Aortic smooth muscle cell (primary cell): ENCODE measurements around the gene ZNF638. TPM values are rescaled to one million over a fixed set of nuclear protein-coding genes. Genes with fewer than 3 reads are reported as not detected.

Experiments
- total RNA-seq: library from RNA; depleted of rRNA; stranded (reverse); fragments of >200 nt; gene quantifications from 2 replicates; pipeline ENCODE4 v1.2.3, GENCODE V29; 2014

Gene ZNF638, protein sequence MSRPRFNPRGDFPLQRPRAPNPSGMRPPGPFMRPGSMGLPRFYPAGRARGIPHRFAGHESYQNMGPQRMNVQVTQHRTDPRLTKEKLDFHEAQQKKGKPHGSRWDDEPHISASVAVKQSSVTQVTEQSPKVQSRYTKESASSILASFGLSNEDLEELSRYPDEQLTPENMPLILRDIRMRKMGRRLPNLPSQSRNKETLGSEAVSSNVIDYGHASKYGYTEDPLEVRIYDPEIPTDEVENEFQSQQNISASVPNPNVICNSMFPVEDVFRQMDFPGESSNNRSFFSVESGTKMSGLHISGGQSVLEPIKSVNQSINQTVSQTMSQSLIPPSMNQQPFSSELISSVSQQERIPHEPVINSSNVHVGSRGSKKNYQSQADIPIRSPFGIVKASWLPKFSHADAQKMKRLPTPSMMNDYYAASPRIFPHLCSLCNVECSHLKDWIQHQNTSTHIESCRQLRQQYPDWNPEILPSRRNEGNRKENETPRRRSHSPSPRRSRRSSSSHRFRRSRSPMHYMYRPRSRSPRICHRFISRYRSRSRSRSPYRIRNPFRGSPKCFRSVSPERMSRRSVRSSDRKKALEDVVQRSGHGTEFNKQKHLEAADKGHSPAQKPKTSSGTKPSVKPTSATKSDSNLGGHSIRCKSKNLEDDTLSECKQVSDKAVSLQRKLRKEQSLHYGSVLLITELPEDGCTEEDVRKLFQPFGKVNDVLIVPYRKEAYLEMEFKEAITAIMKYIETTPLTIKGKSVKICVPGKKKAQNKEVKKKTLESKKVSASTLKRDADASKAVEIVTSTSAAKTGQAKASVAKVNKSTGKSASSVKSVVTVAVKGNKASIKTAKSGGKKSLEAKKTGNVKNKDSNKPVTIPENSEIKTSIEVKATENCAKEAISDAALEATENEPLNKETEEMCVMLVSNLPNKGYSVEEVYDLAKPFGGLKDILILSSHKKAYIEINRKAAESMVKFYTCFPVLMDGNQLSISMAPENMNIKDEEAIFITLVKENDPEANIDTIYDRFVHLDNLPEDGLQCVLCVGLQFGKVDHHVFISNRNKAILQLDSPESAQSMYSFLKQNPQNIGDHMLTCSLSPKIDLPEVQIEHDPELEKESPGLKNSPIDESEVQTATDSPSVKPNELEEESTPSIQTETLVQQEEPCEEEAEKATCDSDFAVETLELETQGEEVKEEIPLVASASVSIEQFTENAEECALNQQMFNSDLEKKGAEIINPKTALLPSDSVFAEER (N-terminal part only)
- total RNA-seq, result 139 and 152 TPM in 2 replicates

DNA sequence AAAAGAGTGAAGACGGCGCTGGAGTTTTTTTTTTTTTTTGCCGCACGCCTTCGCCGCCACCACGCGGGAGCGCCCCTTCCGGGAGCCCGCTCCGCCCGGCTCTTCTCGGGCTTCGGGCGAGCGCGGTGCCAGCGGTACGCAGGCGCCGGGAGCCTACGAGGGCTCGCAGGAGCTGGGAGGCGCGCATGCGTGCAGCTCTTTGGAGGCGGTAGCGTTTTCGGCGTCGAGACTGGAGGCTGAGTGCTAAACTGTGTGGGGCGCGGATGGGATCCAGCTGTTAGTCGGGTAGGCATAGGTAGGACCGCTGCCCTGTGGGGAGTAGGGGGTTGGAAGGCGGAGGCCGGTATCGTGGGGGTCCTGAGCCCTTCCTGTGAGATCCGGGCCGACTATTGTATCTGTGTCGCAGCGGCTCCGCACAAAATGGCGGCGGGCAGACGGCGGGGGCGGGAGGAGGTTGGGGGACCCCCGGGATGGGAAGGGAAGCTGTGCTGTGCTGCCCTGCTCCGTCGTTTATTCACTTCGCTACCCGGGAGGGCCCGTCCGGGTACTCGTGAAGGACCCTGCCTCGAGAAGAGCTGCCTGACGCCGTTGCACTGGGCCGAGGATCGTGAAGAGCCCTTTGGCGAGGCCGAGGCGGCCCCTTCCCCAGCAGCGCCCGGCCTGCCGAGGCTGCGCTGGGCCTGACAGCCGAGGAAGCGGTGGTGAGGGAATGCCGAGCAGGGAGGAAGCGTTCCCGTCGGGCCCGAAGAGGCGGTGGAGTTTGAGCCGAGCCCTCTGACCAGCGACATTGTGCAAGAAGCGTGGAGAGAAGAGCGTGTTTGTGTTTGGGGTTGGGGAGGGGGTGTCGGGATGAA lies at the start of gene ZNF638:
Gene ZNF638, plus strand, starts transcription at position 202 of the 854 bp plus-strand sequence. CDS start 17,173 bp downstream, outside the sequence.

DNA sequence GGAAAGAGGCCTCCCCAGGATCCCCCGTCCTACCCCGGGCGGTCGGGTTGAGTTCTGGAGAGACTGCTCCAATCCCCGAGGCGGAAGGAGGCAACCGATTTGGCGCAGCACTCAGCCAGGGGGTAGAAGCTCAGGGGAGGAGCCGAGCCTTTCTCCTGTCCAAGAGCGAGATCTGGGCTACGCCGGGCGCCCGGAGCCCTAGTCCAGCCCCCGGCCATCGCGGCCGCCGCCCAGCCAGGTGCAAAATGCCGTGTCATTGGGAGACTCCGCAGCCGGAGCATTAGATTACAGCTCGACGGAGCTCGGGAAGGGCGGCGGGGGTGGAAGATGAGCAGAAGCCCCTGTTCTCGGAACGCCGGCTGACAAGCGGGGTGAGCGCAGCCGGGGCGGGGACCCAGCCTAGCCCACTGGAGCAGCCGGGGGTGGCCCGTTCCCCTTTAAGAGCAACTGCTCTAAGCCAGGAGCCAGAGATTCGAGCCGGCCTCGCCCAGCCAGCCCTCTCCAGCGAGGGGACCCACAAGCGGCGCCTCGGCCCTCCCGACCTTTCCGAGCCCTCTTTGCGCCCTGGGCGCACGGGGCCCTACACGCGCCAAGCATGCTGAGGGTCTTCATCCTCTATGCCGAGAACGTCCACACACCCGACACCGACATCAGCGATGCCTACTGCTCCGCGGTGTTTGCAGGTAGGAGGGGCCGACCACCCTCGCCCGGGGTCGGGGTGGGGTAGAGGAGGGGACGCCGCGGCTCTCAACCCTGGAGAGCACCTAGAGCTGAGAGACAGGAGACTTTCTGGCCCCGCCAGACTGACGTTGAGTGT lies 122.0 kb downstream of the ZNF638 start, which contains the start of gene DYSF:
Gene DYSF, plus strand, starts transcription at position 158 of the 817 bp plus-strand sequence.

Other genes starting within 250 kb of the ZNF638 start
- gene MCEE, start 201.6 kb upstream of the ZNF638 start, total RNA-seq, result 24.6 and 30.3 TPM in 2 replicates
- gene MPHOSPH10, start 201.1 kb upstream of the ZNF638 start, total RNA-seq, result 16.8 and 23.6 TPM in 2 replicates
- gene PAIP2B, start 104.7 kb upstream of the ZNF638 start, total RNA-seq, result 0.12 and 0.26 TPM in 2 replicates
- 4.4 and 5.5 TPM in 2 replicates for gene DYSF, start 121.8 kb downstream of the ZNF638 start, total RNA-seq